ENCODE measurements around the gene SP3. TPM values are rescaled to one million over a fixed set of nuclear protein-coding genes. Genes with fewer than 3 reads are reported as not detected.
A peak's percentile ranks its signal among the peaks of the same experiment; 100 is the strongest.

Gene SP3
- polyA plus RNA-seq, 3 donors, result 44.8 to 66.2 (median 54.2) TPM

- Histone ChIP-seq H3K4me3 (replicated peaks in 1 of 3; ENCODE audit: low read depth in 2 of 3, low read length in 3 of 3) (no peak overlapping the region), H3K9me3 (replicated peaks in 1 of 2; ENCODE audit: control insufficient read depth in 1 of 2, insufficient read depth in 1 of 2, low read length in 2 of 2) (no peaks in the 10 kb centered on the region), H3K27ac (ENCODE audit: low read depth in 1 of 2, low read length in 2 of 2) (no peak overlapping the region), H3K9ac (ENCODE audit: insufficient read depth, low read length, poor library complexity, severe bottlenecking) (no peak overlapping the region), H4K20me1 (ENCODE audit: insufficient read depth, low read length) (no peaks in the 10 kb centered on the region), H3K4me2 (replicated peaks; ENCODE audit: extremely low read depth, low read length, poor library complexity, severe bottlenecking) (no peak overlapping the region), H3K4me1 (ENCODE audit: control insufficient read depth in 1 of 2, insufficient read depth in 2 of 2, low read length in 2 of 2) (no peaks in the 10 kb centered on the region), H3K27me3 (ENCODE audit: control insufficient read depth in 2 of 2, insufficient read depth in 2 of 2, low read length in 2 of 2) (no peaks in the 10 kb centered on the region), H3K36me3 (replicated peaks in 1 of 2; ENCODE audit: control insufficient read depth in 1 of 2, insufficient read depth in 2 of 2, low read length in 2 of 2) (no peaks in the 10 kb centered on the region), H3K79me2 (ENCODE audit: insufficient read depth, low read length) (no peaks in the 10 kb centered on the region), H2AFZ (ENCODE audit: insufficient read depth, low read depth, low read length, poor library complexity, severe bottlenecking) (no peak overlapping the region)
- no peak for DNase-seq
- Mint-ChIP-seq H3K36me3 (no peaks in the 10 kb centered on the region), H3K4me1 (peaks cover 2% of the 10 kb centered on the region), H3K27ac (no peak overlapping the region), H3K4me3 (no peak overlapping the region), H3K9me3 (no peaks in the 10 kb centered on the region), H3K27me3 (ENCODE audit: low read depth in 3 of 3) (peaks cover 0 to 3% (median 1%) of the 10 kb centered on the region in 3 donors)
- 100% methylated on average over 2 of the region's 3 CpGs for WGBS (ENCODE audit: insufficient coverage)
- intact Hi-C loops (cut with micrococcal nuclease), result no loop called here
- TF ChIP-seq, protein P1, sequence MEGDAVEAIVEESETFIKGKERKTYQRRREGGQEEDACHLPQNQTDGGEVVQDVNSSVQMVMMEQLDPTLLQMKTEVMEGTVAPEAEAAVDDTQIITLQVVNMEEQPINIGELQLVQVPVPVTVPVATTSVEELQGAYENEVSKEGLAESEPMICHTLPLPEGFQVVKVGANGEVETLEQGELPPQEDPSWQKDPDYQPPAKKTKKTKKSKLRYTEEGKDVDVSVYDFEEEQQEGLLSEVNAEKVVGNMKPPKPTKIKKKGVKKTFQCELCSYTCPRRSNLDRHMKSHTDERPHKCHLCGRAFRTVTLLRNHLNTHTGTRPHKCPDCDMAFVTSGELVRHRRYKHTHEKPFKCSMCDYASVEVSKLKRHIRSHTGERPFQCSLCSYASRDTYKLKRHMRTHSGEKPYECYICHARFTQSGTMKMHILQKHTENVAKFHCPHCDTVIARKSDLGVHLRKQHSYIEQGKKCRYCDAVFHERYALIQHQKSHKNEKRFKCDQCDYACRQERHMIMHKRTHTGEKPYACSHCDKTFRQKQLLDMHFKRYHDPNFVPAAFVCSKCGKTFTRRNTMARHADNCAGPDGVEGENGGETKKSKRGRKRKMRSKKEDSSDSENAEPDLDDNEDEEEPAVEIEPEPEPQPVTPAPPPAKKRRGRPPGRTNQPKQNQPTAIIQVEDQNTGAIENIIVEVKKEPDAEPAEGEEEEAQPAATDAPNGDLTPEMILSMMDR (IDR thresholded peaks at IDR 0.05), result no peak
Measured at GRCh38 chr2:173979751-173980351, 14.7 kb upstream of the SP3 start.

DNA sequence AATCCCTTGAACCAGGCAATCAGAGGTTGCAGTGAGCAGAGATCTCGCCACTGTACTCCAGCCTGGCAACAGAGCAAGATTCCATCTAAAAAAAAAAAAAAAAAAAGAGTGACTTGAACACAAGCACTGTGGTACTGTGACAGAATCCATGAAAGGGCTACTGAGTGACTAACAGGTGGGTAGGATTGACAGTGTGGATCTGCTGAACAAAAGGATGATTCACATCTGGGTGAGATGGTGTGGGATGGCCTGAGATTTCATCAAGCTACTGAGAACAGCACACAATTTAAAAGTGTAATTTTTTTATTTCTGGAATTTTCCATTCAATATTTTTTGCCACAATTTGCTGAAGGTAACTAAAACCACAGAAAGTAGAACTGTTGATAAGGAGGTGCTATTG lies 13.3 kb upstream of the SP3 start:
- Histone ChIP-seq H3K79me2 (ENCODE audit: insufficient read depth, low read length) (no peaks in the 10 kb centered on the region), H3K4me2 (replicated peaks; ENCODE audit: extremely low read depth, low read length, poor library complexity, severe bottlenecking) (no peak overlapping the region), H2AFZ (ENCODE audit: insufficient read depth, low read depth, low read length, poor library complexity, severe bottlenecking) (no peak overlapping the region), H3K9ac (ENCODE audit: insufficient read depth, low read length, poor library complexity, severe bottlenecking) (no peak overlapping the region), H3K4me1 (ENCODE audit: control insufficient read depth in 1 of 2, insufficient read depth in 2 of 2, low read length in 2 of 2) (no peaks in the 10 kb centered on the region), H3K36me3 (replicated peaks in 1 of 2; ENCODE audit: control insufficient read depth in 1 of 2, insufficient read depth in 2 of 2, low read length in 2 of 2) (no peaks in the 10 kb centered on the region), H3K9me3 (replicated peaks in 1 of 2; ENCODE audit: control insufficient read depth in 1 of 2, insufficient read depth in 1 of 2, low read length in 2 of 2) (no peaks in the 10 kb centered on the region), H3K4me3 (replicated peaks in 1 of 3; ENCODE audit: low read depth in 2 of 3, low read length in 3 of 3) (no peak overlapping the region), H4K20me1 (ENCODE audit: insufficient read depth, low read length) (no peaks in the 10 kb centered on the region), H3K27me3 (ENCODE audit: control insufficient read depth in 2 of 2, insufficient read depth in 2 of 2, low read length in 2 of 2) (no peaks in the 10 kb centered on the region), H3K27ac (ENCODE audit: low read depth in 1 of 2, low read length in 2 of 2) (no peak overlapping the region)
- no peaks in the 10 kb centered on the region for H3K9me3 Mint-ChIP-seq
- no CpG with 5 or more reads among the region's 1 CpG for WGBS (ENCODE audit: insufficient coverage)
- no peak overlapping the region for H3K4me3 Mint-ChIP-seq
- no peak overlapping the region for H3K27ac Mint-ChIP-seq
- H3K4me1 Mint-ChIP-seq, result peaks cover 2% of the 10 kb centered on the region
- TF ChIP-seq, protein P1 (IDR thresholded peaks at IDR 0.05), result no peak
- intact Hi-C loops (cut with micrococcal nuclease), result no loop called here
- peaks cover 0 to 5% (median 1%) of the 10 kb centered on the region in 3 donors for H3K27me3 Mint-ChIP-seq (ENCODE audit: low read depth in 3 of 3)
- peak in 1 of 3 donors; percentile 54 for DNase-seq
- H3K36me3 Mint-ChIP-seq, result no peaks in the 10 kb centered on the region

All from CD14-positive monocyte (primary cell).